ENCODE data around the gene MLKL. TPM values are rescaled to one million over a fixed set of nuclear protein-coding genes. Genes with fewer than 3 reads are reported as not detected.

Gene MLKL
- total and polyA plus RNA-seq, 2 of the 13 experiments (the other 11 are each of a cell fraction or from before 2014, with no cell fraction given): 6.4 to 10.7 TPM

GRCh38 chr16:74731853-74732477, 31.3 kb upstream of the MLKL start:
- BruUV-seq (replicated peaks): no TSS peak
- DNase-seq (ENCODE audit: low spot score): peak; percentile 62
- Histone ChIP-seq H4K20me1 (ENCODE audit: insufficient read depth, low read length) (no peaks in the 10 kb centered on the region), H3K27me3 (ENCODE audit: control insufficient read depth in 1 of 2, insufficient read depth in 2 of 2, low read length in 2 of 2) (peaks cover 9 to 38% of the 10 kb centered on the region in 2 experiments), H3K4me3 (replicated peaks in 1 of 3; ENCODE audit: insufficient read depth in 1 of 3, low read depth in 2 of 3, low read length in 3 of 3) (peak overlapping the region in 1 of 3 experiments; percentile 13; a peak in 1 of 6 replicates), H3K4me1 (ENCODE audit: insufficient read depth, low read length) (peaks cover 62% of the 10 kb centered on the region), H2AFZ (ENCODE audit: low read length) (no peak overlapping the region), H3K27ac (ENCODE audit: extremely low read length, insufficient read depth, low read length) (no peak overlapping the region), H3K9me3 (ENCODE audit: low read length) (peaks cover 3% of the 10 kb centered on the region), H3K9ac (ENCODE audit: insufficient read depth, low read depth, low read length) (no peak overlapping the region), H3K79me2 (ENCODE audit: insufficient read depth, low read length) (no peaks in the 10 kb centered on the region), H3K36me3 (replicated peaks in 1 of 2; ENCODE audit: control insufficient read depth in 1 of 2, insufficient read depth in 2 of 2, low read length in 2 of 2) (no peaks in the 10 kb centered on the region), H3K4me2 (ENCODE audit: low read depth, low read length) (peak overlapping the region; percentile 38)
- intact Hi-C loops (cut with micrococcal nuclease; ENCODE audit: unreplicated experiment) (no loop called here), in situ Hi-C loops (cut with HindIII; ENCODE audit: extremely low pct_ligation_motif_present, low pct_unique_long_range_greater_than_20kb) (no loop called here)
- peak; percentile 70 for ATAC-seq
- CTCF ChIA-PET (ENCODE audit: low intra/inter-chr PET ratio, low total read pairs): no interaction called here
- FAIRE-seq: peak; percentile 21
- POLR2A ChIA-PET: no interaction called here
- 36% methylated on average over 8 of the region's 8 CpGs for WGBS (ENCODE audit: low lambda C conversion rate)
- TF ChIP-seq ZBTB21 (CRISPR knock-in tag; IDR thresholded peaks at IDR 0.05): no peak
- peak; percentile 61; the same call in 1 of the 2 replicates for TF ChIP-seq IRF9 (CRISPR knock-in tag; IDR thresholded peaks at IDR 0.05; ENCODE audit: borderline replicate concordance)
- TF ChIP-seq KAT7 (CRISPR knock-in tag; IDR thresholded peaks at IDR 0.05; ENCODE audit: borderline replicate concordance): no peak
- TF ChIP-seq TEAD2 (CRISPR knock-in tag; IDR thresholded peaks at IDR 0.05): no peak
- 0 out of 2 replicates have a peak, but pooled peaks have one; percentile 23 for TF ChIP-seq MIXL1 (CRISPR knock-in tag; IDR thresholded peaks at IDR 0.05)
- no peak for TF ChIP-seq MYC (CRISPR knock-in tag; IDR thresholded peaks at IDR 0.05; ENCODE audit: borderline replicate concordance)
- no peak for TF ChIP-seq MIER3 (CRISPR knock-in tag; IDR thresholded peaks at IDR 0.05; ENCODE audit: borderline replicate concordance)
- no peak for TF ChIP-seq ZBTB1 (CRISPR knock-in tag; IDR thresholded peaks at IDR 0.05; ENCODE audit: borderline replicate concordance)
- no peak for TF ChIP-seq TFDP1 (CRISPR knock-in tag; IDR thresholded peaks at IDR 0.05; ENCODE audit: borderline replicate concordance)
- TF ChIP-seq NCOA2 (CRISPR knock-in tag; IDR thresholded peaks at IDR 0.05): 0 out of 2 replicates have a peak, but pooled peaks have one; percentile 5
- TF ChIP-seq SPEN (CRISPR knock-in tag; IDR thresholded peaks at IDR 0.05; ENCODE audit: low read depth): 0 out of 2 replicates have a peak, but pooled peaks have one; percentile 23
- no peak for TF ChIP-seq ZNF503 (CRISPR knock-in tag; IDR thresholded peaks at IDR 0.05)
- peak; percentile 83 for TF ChIP-seq ARID3A (IDR thresholded peaks at IDR 0.05; ENCODE audit: low read depth, low read length)
- no peak for TF ChIP-seq ZNF782 (CRISPR knock-in tag; IDR thresholded peaks at IDR 0.05; ENCODE audit: borderline replicate concordance)
- no peak for TF ChIP-seq ZNF207 (IDR thresholded peaks at IDR 0.05; ENCODE audit: borderline replicate concordance)
- TF ChIP-seq RXRB (CRISPR knock-in tag; IDR thresholded peaks at IDR 0.05; ENCODE audit: borderline replicate concordance): peak; percentile 62
- TF ChIP-seq BRF2 (CRISPR knock-in tag; IDR thresholded peaks at IDR 0.05): no peak
- TF ChIP-seq PHF8 (CRISPR knock-in tag; IDR thresholded peaks at IDR 0.05): no peak
- no peak for TF ChIP-seq ZSCAN29 (CRISPR knock-in tag; conservative IDR thresholded peaks at IDR 0.05)

All from HepG2 (cell line).